ENCODE data around the gene MRPL1.
"Not testable (repeated sequence)": the region's sequence is repeated elsewhere in the genome, so short reads cannot be mapped to it uniquely, and the experiment has no call there.

DNA sequence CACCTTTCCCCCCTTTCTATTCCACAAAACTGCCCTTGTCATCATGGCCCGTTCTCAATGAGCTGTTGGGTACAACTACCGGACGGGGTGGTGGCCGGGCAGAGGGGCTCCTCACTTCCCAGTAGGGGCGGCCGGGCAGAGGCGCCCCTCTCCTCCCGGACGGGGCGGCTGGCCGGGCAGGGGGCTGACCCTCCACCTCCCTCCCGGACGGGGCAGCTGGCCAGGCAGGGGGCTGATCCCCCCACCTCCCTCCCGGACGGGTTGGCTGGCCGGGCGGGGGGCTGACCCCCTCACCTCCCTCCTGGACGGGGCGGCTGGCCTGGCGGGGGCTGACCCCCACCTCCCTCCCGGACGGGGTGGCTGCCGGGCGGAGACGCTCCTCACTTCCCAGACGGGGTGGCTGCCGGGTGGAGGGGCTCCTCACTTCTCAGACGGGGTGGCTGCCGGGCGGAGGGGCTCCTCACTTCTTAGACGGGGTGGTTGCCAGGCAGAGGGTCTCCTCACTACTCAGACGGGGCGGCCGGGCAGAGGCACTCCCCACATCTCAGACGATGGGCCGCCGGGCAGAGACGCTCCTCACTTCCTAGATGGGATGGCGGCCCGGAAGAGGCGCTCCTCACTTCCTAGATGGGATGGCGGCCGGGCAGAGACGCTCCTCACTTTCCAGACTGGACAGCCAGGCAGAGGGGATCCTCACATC is 121.1 kb downstream of the MRPL1 start:
- TF ChIP-seq RAD21 (IDR thresholded peaks at IDR 0.05); GABPA (IDR thresholded peaks at IDR 0.05 in 1 of 2, conservative IDR thresholded peaks at IDR 0.05 in 1 of 2); SP1 (IDR thresholded peaks at IDR 0.05); YY1 (IDR thresholded peaks at IDR 0.05); RXRA (IDR thresholded peaks at IDR 0.05); FOXA1 (IDR thresholded peaks at IDR 0.05); EGR1 (IDR thresholded peaks at IDR 0.05; ENCODE audit: low read depth in 2 of 2); FOXA2 (IDR thresholded peaks at IDR 0.05): not testable (repeated sequence)
- TF ChIP-seq, protein P1, sequence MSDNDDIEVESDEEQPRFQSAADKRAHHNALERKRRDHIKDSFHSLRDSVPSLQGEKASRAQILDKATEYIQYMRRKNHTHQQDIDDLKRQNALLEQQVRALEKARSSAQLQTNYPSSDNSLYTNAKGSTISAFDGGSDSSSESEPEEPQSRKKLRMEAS (IDR thresholded peaks at IDR 0.05), result not testable (repeated sequence)
- TF ChIP-seq, protein P2, sequence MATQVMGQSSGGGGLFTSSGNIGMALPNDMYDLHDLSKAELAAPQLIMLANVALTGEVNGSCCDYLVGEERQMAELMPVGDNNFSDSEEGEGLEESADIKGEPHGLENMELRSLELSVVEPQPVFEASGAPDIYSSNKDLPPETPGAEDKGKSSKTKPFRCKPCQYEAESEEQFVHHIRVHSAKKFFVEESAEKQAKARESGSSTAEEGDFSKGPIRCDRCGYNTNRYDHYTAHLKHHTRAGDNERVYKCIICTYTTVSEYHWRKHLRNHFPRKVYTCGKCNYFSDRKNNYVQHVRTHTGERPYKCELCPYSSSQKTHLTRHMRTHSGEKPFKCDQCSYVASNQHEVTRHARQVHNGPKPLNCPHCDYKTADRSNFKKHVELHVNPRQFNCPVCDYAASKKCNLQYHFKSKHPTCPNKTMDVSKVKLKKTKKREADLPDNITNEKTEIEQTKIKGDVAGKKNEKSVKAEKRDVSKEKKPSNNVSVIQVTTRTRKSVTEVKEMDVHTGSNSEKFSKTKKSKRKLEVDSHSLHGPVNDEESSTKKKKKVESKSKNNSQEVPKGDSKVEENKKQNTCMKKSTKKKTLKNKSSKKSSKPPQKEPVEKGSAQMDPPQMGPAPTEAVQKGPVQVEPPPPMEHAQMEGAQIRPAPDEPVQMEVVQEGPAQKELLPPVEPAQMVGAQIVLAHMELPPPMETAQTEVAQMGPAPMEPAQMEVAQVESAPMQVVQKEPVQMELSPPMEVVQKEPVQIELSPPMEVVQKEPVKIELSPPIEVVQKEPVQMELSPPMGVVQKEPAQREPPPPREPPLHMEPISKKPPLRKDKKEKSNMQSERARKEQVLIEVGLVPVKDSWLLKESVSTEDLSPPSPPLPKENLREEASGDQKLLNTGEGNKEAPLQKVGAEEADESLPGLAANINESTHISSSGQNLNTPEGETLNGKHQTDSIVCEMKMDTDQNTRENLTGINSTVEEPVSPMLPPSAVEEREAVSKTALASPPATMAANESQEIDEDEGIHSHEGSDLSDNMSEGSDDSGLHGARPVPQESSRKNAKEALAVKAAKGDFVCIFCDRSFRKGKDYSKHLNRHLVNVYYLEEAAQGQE (IDR thresholded peaks at IDR 0.05), result not testable (repeated sequence)
- TF ChIP-seq, protein P3, sequence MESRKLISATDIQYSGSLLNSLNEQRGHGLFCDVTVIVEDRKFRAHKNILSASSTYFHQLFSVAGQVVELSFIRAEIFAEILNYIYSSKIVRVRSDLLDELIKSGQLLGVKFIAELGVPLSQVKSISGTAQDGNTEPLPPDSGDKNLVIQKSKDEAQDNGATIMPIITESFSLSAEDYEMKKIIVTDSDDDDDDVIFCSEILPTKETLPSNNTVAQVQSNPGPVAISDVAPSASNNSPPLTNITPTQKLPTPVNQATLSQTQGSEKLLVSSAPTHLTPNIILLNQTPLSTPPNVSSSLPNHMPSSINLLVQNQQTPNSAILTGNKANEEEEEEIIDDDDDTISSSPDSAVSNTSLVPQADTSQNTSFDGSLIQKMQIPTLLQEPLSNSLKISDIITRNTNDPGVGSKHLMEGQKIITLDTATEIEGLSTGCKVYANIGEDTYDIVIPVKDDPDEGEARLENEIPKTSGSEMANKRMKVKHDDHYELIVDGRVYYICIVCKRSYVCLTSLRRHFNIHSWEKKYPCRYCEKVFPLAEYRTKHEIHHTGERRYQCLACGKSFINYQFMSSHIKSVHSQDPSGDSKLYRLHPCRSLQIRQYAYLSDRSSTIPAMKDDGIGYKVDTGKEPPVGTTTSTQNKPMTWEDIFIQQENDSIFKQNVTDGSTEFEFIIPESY (IDR thresholded peaks at IDR 0.05), result not testable (repeated sequence)
- TF ChIP-seq, protein P4, sequence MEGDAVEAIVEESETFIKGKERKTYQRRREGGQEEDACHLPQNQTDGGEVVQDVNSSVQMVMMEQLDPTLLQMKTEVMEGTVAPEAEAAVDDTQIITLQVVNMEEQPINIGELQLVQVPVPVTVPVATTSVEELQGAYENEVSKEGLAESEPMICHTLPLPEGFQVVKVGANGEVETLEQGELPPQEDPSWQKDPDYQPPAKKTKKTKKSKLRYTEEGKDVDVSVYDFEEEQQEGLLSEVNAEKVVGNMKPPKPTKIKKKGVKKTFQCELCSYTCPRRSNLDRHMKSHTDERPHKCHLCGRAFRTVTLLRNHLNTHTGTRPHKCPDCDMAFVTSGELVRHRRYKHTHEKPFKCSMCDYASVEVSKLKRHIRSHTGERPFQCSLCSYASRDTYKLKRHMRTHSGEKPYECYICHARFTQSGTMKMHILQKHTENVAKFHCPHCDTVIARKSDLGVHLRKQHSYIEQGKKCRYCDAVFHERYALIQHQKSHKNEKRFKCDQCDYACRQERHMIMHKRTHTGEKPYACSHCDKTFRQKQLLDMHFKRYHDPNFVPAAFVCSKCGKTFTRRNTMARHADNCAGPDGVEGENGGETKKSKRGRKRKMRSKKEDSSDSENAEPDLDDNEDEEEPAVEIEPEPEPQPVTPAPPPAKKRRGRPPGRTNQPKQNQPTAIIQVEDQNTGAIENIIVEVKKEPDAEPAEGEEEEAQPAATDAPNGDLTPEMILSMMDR (IDR thresholded peaks at IDR 0.05; ENCODE audit: low read depth, low read length, missing input control), result not testable (repeated sequence)
- TF ChIP-seq, protein P5, sequence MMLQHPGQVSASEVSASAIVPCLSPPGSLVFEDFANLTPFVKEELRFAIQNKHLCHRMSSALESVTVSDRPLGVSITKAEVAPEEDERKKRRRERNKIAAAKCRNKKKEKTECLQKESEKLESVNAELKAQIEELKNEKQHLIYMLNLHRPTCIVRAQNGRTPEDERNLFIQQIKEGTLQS (IDR thresholded peaks at IDR 0.05), result not testable (repeated sequence)
